Measurements from ENCODE around the gene COL5A1.

COL5A1 gene

GRCh38 chr9:134670851-134671281, 29.3 kb downstream of the COL5A1 start:
- H3K4me2 ChIP-seq, result no peak overlapping the region
- H3K9ac ChIP-seq, result no peak overlapping the region
- no peak overlapping the region for H3K4me3 ChIP-seq
- H3K9me3 ChIP-seq, result 0 out of 2 replicates have a peak, but pooled peaks cover 5% of the 10 kb centered on the region
- no peak for TF ChIP-seq Cebpa-rat (IDR thresholded peaks at IDR 0.05)
- peaks cover 73% of the 10 kb centered on the region for H4K20me1 ChIP-seq
- no peak overlapping the region for H3K27ac ChIP-seq
- no peaks in the 10 kb centered on the region for H3K27me3 ChIP-seq
- peaks cover 15% of the 10 kb centered on the region; the same call in 1 of the 2 replicates for H3K36me3 ChIP-seq
- peaks cover 14% of the 10 kb centered on the region for H3K4me1 ChIP-seq

- Histone ChIP-seq H3K4me3 (no peak overlapping the region), H4K20me1 (peaks cover 73% of the 10 kb centered on the region), H3K9me3 (0 out of 2 replicates have a peak, but pooled peaks cover 5% of the 10 kb centered on the region), H3K27ac (no peak overlapping the region), H3K4me1 (peaks cover 13% of the 10 kb centered on the region), H3K36me3 (peaks cover 15% of the 10 kb centered on the region; the same call in 1 of the 2 replicates), H3K9ac (no peak overlapping the region), H3K27me3 (no peaks in the 10 kb centered on the region), H3K4me2 (no peak overlapping the region)
- TF ChIP-seq Cebpa-rat (IDR thresholded peaks at IDR 0.05), result no peak
Measured at GRCh38 chr9:134671341-134672113, 29.9 kb downstream of the COL5A1 start.

GRCh38 chr9:134676361-134676760, 34.8 kb downstream of the COL5A1 start:
- 0 out of 2 replicates have a peak, but pooled peaks cover 5% of the 10 kb centered on the region for H3K9me3 ChIP-seq
- H3K4me1 ChIP-seq, result peaks cover 25% of the 10 kb centered on the region
- H3K9ac ChIP-seq, result no peak overlapping the region
- peaks cover 74% of the 10 kb centered on the region for H4K20me1 ChIP-seq
- H3K27me3 ChIP-seq, result no peaks in the 10 kb centered on the region
- no peaks in the 10 kb centered on the region; the same call in 1 of the 2 replicates for H3K36me3 ChIP-seq
- no peak overlapping the region for H3K27ac ChIP-seq
- no peak for TF ChIP-seq Cebpa-rat (IDR thresholded peaks at IDR 0.05)
- H3K4me3 ChIP-seq, result no peak overlapping the region
- H3K4me2 ChIP-seq, result peak overlapping the region; percentile 18

- no peak overlapping the region for H3K4me3 ChIP-seq
- no peaks in the 10 kb centered on the region for H3K27me3 ChIP-seq
- H3K4me2 ChIP-seq, result peak overlapping the region; percentile 18
- H3K36me3 ChIP-seq, result no peaks in the 10 kb centered on the region
- H4K20me1 ChIP-seq, result peaks cover 74% of the 10 kb centered on the region
- no peak overlapping the region for H3K27ac ChIP-seq
- H3K9me3 ChIP-seq, result 0 out of 2 replicates have a peak, but pooled peaks cover 5% of the 10 kb centered on the region
- no peak overlapping the region for H3K9ac ChIP-seq
- H3K4me1 ChIP-seq, result peaks cover 28% of the 10 kb centered on the region
- no peak for TF ChIP-seq Cebpa-rat (IDR thresholded peaks at IDR 0.05)
Measured at GRCh38 chr9:134676886-134677285, 35.3 kb downstream of the COL5A1 start.

GRCh38 chr9:134677743-134678142, 36.1 kb downstream of the COL5A1 start:
- H3K9me3 ChIP-seq, result 0 out of 2 replicates have a peak, but pooled peaks cover 5% of the 10 kb centered on the region
- peak overlapping the region; percentile 4; the same call in 1 of the 2 replicates for H3K4me2 ChIP-seq
- H3K4me1 ChIP-seq, result peaks cover 28% of the 10 kb centered on the region
- no peak overlapping the region for H3K4me3 ChIP-seq
- no peaks in the 10 kb centered on the region for H3K27me3 ChIP-seq
- TF ChIP-seq Cebpa-rat (IDR thresholded peaks at IDR 0.05), result no peak
- H4K20me1 ChIP-seq, result peaks cover 80% of the 10 kb centered on the region
- H3K36me3 ChIP-seq, result no peaks in the 10 kb centered on the region; the same call in 1 of the 2 replicates
- H3K9ac ChIP-seq, result no peak overlapping the region
- H3K27ac ChIP-seq, result no peak overlapping the region

GRCh38 chr9:134678206-134678605, 36.6 kb downstream of the COL5A1 start:
- Histone ChIP-seq H3K4me2 (peak overlapping the region; percentile 4; the same call in 1 of the 2 replicates), H3K36me3 (no peaks in the 10 kb centered on the region; the same call in 1 of the 2 replicates), H3K9ac (no peak overlapping the region), H4K20me1 (peaks cover 85% of the 10 kb centered on the region), H3K4me1 (peaks cover 28% of the 10 kb centered on the region), H3K4me3 (no peak overlapping the region), H3K27me3 (no peaks in the 10 kb centered on the region), H3K27ac (no peak overlapping the region), H3K9me3 (0 out of 2 replicates have a peak, but pooled peaks cover 5% of the 10 kb centered on the region)
- TF ChIP-seq Cebpa-rat (IDR thresholded peaks at IDR 0.05), result no peak

GRCh38 chr9:134678666-134679443, 37.3 kb downstream of the COL5A1 start:
- no peak overlapping the region for H3K4me3 ChIP-seq
- no peak overlapping the region for H3K4me2 ChIP-seq
- peaks cover 5% of the 10 kb centered on the region; the same call in 1 of the 2 replicates for H3K36me3 ChIP-seq
- H3K9me3 ChIP-seq, result 0 out of 2 replicates have a peak, but pooled peaks cover 5% of the 10 kb centered on the region
- no peak for TF ChIP-seq Cebpa-rat (IDR thresholded peaks at IDR 0.05)
- peaks cover 28% of the 10 kb centered on the region for H3K4me1 ChIP-seq
- no peaks in the 10 kb centered on the region for H3K27me3 ChIP-seq
- peaks cover 89% of the 10 kb centered on the region for H4K20me1 ChIP-seq
- H3K27ac ChIP-seq, result no peak overlapping the region
- no peak overlapping the region for H3K9ac ChIP-seq

- no peak overlapping the region for H3K27ac ChIP-seq
- peaks cover 14% of the 10 kb centered on the region; the same call in 1 of the 2 replicates for H3K36me3 ChIP-seq
- H3K27me3 ChIP-seq, result no peaks in the 10 kb centered on the region
- H3K9me3 ChIP-seq, result peaks cover 12% of the 10 kb centered on the region; the same call in 1 of the 2 replicates
- H3K9ac ChIP-seq, result no peak overlapping the region
- no peak for TF ChIP-seq Cebpa-rat (IDR thresholded peaks at IDR 0.05)
- H3K4me3 ChIP-seq, result no peak overlapping the region
- peaks cover 28% of the 10 kb centered on the region for H3K4me1 ChIP-seq
- peaks cover 91% of the 10 kb centered on the region for H4K20me1 ChIP-seq
- H3K4me2 ChIP-seq, result no peak overlapping the region
Measured at GRCh38 chr9:134679616-134680392, 38.2 kb downstream of the COL5A1 start.
